ENCODE data around the gene TRIM50. TPM values are rescaled to one million over a fixed set of nuclear protein-coding genes. Genes with fewer than 3 reads are reported as not detected.
"Not testable (repeated sequence)": the region's sequence is repeated elsewhere in the genome, so short reads cannot be mapped to it uniquely, and the experiment has no call there.

Gene TRIM50
- total RNA-seq, 1 experiment from 2014 or later: not detected

GRCh38 chr7:73328696-73329095, 814 bp upstream of the TRIM50 start:
- no peak overlapping the region for H3K27ac ChIP-seq (ENCODE audit: low read length)
- H3K4me1 ChIP-seq (ENCODE audit: control insufficient read depth, insufficient read depth, low read length): 0 out of 2 replicates have a peak, but pooled peaks cover 3% of the 10 kb centered on the region
- DNase-seq (ENCODE audit: low read depth, low spot score): no peak
- CTCF ChIA-PET: no interaction called here
- intact Hi-C loops (cut with micrococcal nuclease; ENCODE audit: unreplicated experiment): no loop called here
- ATAC-seq: no peak
- POLR2A ChIA-PET: no interaction called here
- H3K36me3 ChIP-seq (ENCODE audit: control insufficient read depth, insufficient read depth, low read length): no peaks in the 10 kb centered on the region
- in situ Hi-C loops (cut with HindIII; ENCODE audit: low pct_unique_long_range_greater_than_20kb, low sequenced_read_pairs): no loop called here
- H3K4me3 ChIP-seq (ENCODE audit: low read depth in 2 of 2, low read length in 2 of 2): no peak overlapping the region
- no TSS peak for BruUV-seq (replicated peaks)
- no peaks in the 10 kb centered on the region for H3K27me3 ChIP-seq (ENCODE audit: control insufficient read depth, insufficient read depth, low read length)
- TF ChIP-seq CTCF (IDR thresholded peaks at IDR 0.05) (no peak), TCF7L2 (IDR thresholded peaks at IDR 0.05; ENCODE audit: low read depth, low read length) (no peak), POLR2AphosphoS5 (IDR thresholded peaks at IDR 0.05; ENCODE audit: low read depth, low read length) (no peak), SIN3A (IDR thresholded peaks at IDR 0.05; ENCODE audit: borderline replicate concordance, insufficient read depth, low read depth, low read length) (no peak)
- TF ChIP-seq, protein P1, sequence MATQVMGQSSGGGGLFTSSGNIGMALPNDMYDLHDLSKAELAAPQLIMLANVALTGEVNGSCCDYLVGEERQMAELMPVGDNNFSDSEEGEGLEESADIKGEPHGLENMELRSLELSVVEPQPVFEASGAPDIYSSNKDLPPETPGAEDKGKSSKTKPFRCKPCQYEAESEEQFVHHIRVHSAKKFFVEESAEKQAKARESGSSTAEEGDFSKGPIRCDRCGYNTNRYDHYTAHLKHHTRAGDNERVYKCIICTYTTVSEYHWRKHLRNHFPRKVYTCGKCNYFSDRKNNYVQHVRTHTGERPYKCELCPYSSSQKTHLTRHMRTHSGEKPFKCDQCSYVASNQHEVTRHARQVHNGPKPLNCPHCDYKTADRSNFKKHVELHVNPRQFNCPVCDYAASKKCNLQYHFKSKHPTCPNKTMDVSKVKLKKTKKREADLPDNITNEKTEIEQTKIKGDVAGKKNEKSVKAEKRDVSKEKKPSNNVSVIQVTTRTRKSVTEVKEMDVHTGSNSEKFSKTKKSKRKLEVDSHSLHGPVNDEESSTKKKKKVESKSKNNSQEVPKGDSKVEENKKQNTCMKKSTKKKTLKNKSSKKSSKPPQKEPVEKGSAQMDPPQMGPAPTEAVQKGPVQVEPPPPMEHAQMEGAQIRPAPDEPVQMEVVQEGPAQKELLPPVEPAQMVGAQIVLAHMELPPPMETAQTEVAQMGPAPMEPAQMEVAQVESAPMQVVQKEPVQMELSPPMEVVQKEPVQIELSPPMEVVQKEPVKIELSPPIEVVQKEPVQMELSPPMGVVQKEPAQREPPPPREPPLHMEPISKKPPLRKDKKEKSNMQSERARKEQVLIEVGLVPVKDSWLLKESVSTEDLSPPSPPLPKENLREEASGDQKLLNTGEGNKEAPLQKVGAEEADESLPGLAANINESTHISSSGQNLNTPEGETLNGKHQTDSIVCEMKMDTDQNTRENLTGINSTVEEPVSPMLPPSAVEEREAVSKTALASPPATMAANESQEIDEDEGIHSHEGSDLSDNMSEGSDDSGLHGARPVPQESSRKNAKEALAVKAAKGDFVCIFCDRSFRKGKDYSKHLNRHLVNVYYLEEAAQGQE (IDR thresholded peaks at IDR 0.05; ENCODE audit: insufficient read depth in 1 of 2, low read depth in 2 of 2, low read length in 1 of 2): no peak
- no peaks in the 10 kb centered on the region for H3K9me3 ChIP-seq (ENCODE audit: control insufficient read depth, insufficient read depth, low read depth, low read length)

- H3K27me3 ChIP-seq (ENCODE audit: control insufficient read depth, insufficient read depth, low read length); H3K4me1 ChIP-seq (ENCODE audit: control insufficient read depth, insufficient read depth, low read length); BruUV-seq (replicated peaks); H3K9me3 ChIP-seq (ENCODE audit: control insufficient read depth, insufficient read depth, low read depth, low read length); intact Hi-C loops (cut with micrococcal nuclease; ENCODE audit: unreplicated experiment); H3K4me3 ChIP-seq (ENCODE audit: low read depth in 2 of 2, low read length in 2 of 2); in situ Hi-C loops (cut with HindIII; ENCODE audit: low pct_unique_long_range_greater_than_20kb, low sequenced_read_pairs); H3K36me3 ChIP-seq (ENCODE audit: control insufficient read depth, insufficient read depth, low read length); POLR2A ChIA-PET; ATAC-seq; CTCF ChIA-PET; H3K27ac ChIP-seq (ENCODE audit: low read length); DNase-seq (ENCODE audit: low read depth, low spot score): not testable (repeated sequence)
These were observed 433 bp downstream of the TRIM50 start for GRCh38 chr7:73327449-73327848.

- DNase-seq (ENCODE audit: low read depth, low spot score); intact Hi-C loops (cut with micrococcal nuclease; ENCODE audit: unreplicated experiment); H3K27me3 ChIP-seq (ENCODE audit: control insufficient read depth, insufficient read depth, low read length): not testable (repeated sequence)
These were observed 2.5 kb downstream of the TRIM50 start for GRCh38 chr7:73325424-73325823.

More at GRCh38 chr7:73325424-73325823, 2.5 kb downstream of the TRIM50 start:
- H3K36me3 ChIP-seq (ENCODE audit: control insufficient read depth, insufficient read depth, low read length); H3K4me3 ChIP-seq (ENCODE audit: low read depth in 2 of 2, low read length in 2 of 2); H3K4me1 ChIP-seq (ENCODE audit: control insufficient read depth, insufficient read depth, low read length); H3K27ac ChIP-seq (ENCODE audit: low read length); ATAC-seq; BruUV-seq (replicated peaks); H3K9me3 ChIP-seq (ENCODE audit: control insufficient read depth, insufficient read depth, low read depth, low read length); in situ Hi-C loops (cut with HindIII; ENCODE audit: low pct_unique_long_range_greater_than_20kb, low sequenced_read_pairs); POLR2A ChIA-PET: not testable (repeated sequence)
- CTCF ChIA-PET: interaction anchor here (0.7 kb wide), 1 partner anchor 9 kb away, joined by 3 read pairs; no protein-coding TSS in a partner anchor
